ENCODE measurements around the gene LMCD1. TPM values are rescaled to one million over a fixed set of nuclear protein-coding genes. Genes with fewer than 3 reads are reported as not detected.

The LMCD1 gene
- total and polyA plus RNA-seq, 2 of the 8 experiments (the other 6 are each of a cell fraction or from before 2014, with no cell fraction given): 12.3 to 26.5 TPM

DNA sequence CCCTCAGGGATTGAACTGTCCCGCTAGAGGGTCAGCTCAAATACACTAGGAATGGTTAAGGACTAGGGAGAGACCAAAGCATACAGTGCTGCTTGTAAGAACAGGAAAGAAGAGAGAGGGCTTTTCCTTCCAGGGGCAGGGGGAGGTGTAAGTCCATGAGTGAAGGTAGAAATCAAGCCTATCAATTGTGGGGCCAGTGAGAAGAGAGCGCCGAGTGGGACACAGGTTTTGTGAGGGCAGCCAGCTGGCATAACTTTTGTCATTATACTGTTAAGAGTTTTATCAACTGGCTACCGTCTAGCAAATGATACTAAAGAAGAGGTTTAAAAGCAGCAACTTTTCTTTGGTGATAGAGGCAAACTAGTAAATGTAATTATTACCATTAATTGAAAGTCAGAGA is 45.0 kb downstream of the LMCD1 start:
- WGBS, 2 experiments (ENCODE audit: extremely low coverage in 1 of 2, insufficient coverage in 1 of 2, insufficient read length in 1 of 2, insufficient replicate concordance in 2 of 2, low coverage in 1 of 2, low lambda C conversion rate in 2 of 2, missing lambda C conversion rate in 1 of 2): 94% methylated on average over 4 of the region's 4 CpGs; no CpG with 5 or more reads in 1 of the 2 experiments
- Histone ChIP-seq H3K4ac (replicated peaks; ENCODE audit: insufficient read length, low read depth, low read length) (no peak overlapping the region), H3K79me2 (ENCODE audit: control insufficient read depth in 1 of 2, insufficient read depth in 2 of 2, low read length in 2 of 2) (no peaks in the 10 kb centered on the region), H4K20me1 (replicated peaks in 1 of 2; ENCODE audit: control insufficient read depth in 1 of 2, insufficient read depth in 2 of 2, low read length in 2 of 2) (no peaks in the 10 kb centered on the region), H3K27ac (ENCODE audit: low read depth, low read length) (no peak overlapping the region), H2BK5ac (ENCODE audit: low read depth, low read length) (no peak overlapping the region), H3K18ac (ENCODE audit: extremely low read depth, low read length) (no peak overlapping the region), H2BK120ac (replicated peaks; ENCODE audit: low read depth, low read length) (no peak overlapping the region), H3K27me3 (replicated peaks in 1 of 4; ENCODE audit: control insufficient read depth in 3 of 4, extremely low read depth in 1 of 4, insufficient read depth in 3 of 4, low read length in 3 of 4) (no peaks in the 10 kb centered on the region), H3K56ac (replicated peaks; ENCODE audit: insufficient read length, low read depth, low read length) (no peak overlapping the region), H3K9ac (replicated peaks in 1 of 4; ENCODE audit: extremely low read depth in 1 of 4, low read depth in 3 of 4, low read length in 3 of 4) (no peak overlapping the region), H2BK20ac (ENCODE audit: low read length) (no peak overlapping the region), H3K4me3 (ENCODE audit: extremely low read depth in 1 of 4, insufficient read depth in 2 of 4, low read depth in 3 of 4, low read length in 4 of 4) (no peak overlapping the region), H2AK5ac (ENCODE audit: low read depth, low read length) (no peak overlapping the region), H3K14ac (ENCODE audit: insufficient read length) (no peak overlapping the region), H3K4me2 (ENCODE audit: insufficient read depth in 1 of 2, low read depth in 2 of 2, low read length in 2 of 2) (no peak overlapping the region), H2BK12ac (ENCODE audit: low read depth, low read length) (no peak overlapping the region), H3K9me3 (ENCODE audit: insufficient read depth in 2 of 2, low read depth in 1 of 2, low read length in 1 of 2) (no peaks in the 10 kb centered on the region), H3K79me1 (ENCODE audit: low read depth, low read length) (no peaks in the 10 kb centered on the region), H2AFZ (ENCODE audit: low read length) (no peak overlapping the region), H3K23me2 (ENCODE audit: low read depth, low read length) (no peaks in the 10 kb centered on the region), H3K4me1 (replicated peaks in 1 of 4; ENCODE audit: control insufficient read depth in 3 of 4, insufficient read depth in 4 of 4, low read length in 3 of 4) (no peaks in the 10 kb centered on the region), H3K23ac (ENCODE audit: insufficient read length) (no peak overlapping the region), H4K8ac (ENCODE audit: extremely low read depth, insufficient read depth, low read length) (no peak overlapping the region), H4K5ac (ENCODE audit: insufficient read length, low read depth, low read length) (no peak overlapping the region), H4K91ac (replicated peaks; ENCODE audit: insufficient read length, low read length) (no peak overlapping the region), H2BK15ac (ENCODE audit: low read length) (no peak overlapping the region), H3K36me3 (ENCODE audit: control insufficient read depth in 2 of 4, insufficient read depth in 4 of 4, low read length in 3 of 4) (peaks cover 0 to 17% (median 4%) of the 10 kb centered on the region in 4 experiments; a peak in 5 of 8 replicates)
- ChIA-PET POLR2A (ENCODE audit: partially characterized antibody) (no interaction called here), CTCF (ENCODE audit: partially characterized antibody) (interaction anchor here (0.6 to 2.3 kb wide), 2 partner anchors 11 to 102 kb away, joined by 3 to 8 read pairs; no protein-coding TSS in a partner anchor)
- DNase-seq (ENCODE audit: low read depth in 1 of 2, low spot score in 2 of 2) (no peak), FAIRE-seq (no peak)
- no peak for TF ChIP-seq JUN (IDR thresholded peaks at IDR 0.05; ENCODE audit: low read depth, low read length)
- TF ChIP-seq POLR2A (IDR thresholded peaks at IDR 0.05; ENCODE audit: control extremely low read depth in 1 of 2, low read depth in 2 of 2, low read length in 2 of 2): no peak
- TF ChIP-seq, protein P1, sequence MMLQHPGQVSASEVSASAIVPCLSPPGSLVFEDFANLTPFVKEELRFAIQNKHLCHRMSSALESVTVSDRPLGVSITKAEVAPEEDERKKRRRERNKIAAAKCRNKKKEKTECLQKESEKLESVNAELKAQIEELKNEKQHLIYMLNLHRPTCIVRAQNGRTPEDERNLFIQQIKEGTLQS (IDR thresholded peaks at IDR 0.05; ENCODE audit: insufficient read depth, low read depth, low read length): no peak
- TF ChIP-seq CREB1 (IDR thresholded peaks at IDR 0.05): no peak
- TF ChIP-seq EGR1 (IDR thresholded peaks at IDR 0.05; ENCODE audit: borderline replicate concordance, low read depth, low read length): no peak
- TF ChIP-seq, protein P2, sequence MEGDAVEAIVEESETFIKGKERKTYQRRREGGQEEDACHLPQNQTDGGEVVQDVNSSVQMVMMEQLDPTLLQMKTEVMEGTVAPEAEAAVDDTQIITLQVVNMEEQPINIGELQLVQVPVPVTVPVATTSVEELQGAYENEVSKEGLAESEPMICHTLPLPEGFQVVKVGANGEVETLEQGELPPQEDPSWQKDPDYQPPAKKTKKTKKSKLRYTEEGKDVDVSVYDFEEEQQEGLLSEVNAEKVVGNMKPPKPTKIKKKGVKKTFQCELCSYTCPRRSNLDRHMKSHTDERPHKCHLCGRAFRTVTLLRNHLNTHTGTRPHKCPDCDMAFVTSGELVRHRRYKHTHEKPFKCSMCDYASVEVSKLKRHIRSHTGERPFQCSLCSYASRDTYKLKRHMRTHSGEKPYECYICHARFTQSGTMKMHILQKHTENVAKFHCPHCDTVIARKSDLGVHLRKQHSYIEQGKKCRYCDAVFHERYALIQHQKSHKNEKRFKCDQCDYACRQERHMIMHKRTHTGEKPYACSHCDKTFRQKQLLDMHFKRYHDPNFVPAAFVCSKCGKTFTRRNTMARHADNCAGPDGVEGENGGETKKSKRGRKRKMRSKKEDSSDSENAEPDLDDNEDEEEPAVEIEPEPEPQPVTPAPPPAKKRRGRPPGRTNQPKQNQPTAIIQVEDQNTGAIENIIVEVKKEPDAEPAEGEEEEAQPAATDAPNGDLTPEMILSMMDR (IDR thresholded peaks at IDR 0.05; ENCODE audit: control extremely low read depth in 1 of 3, insufficient read depth in 1 of 3, low read depth in 1 of 3, low read length in 3 of 3): no peak
- no peak for TF ChIP-seq SP1 (IDR thresholded peaks at IDR 0.05; ENCODE audit: low read depth, low read length)
- TF ChIP-seq SIN3A (conservative IDR thresholded peaks at IDR 0.05 in 1 of 2, IDR thresholded peaks at IDR 0.05 in 1 of 2; ENCODE audit: low read depth in 1 of 2, low read length in 2 of 2): no peak
- TF ChIP-seq CBX5 (IDR thresholded peaks at IDR 0.05; ENCODE audit: low read depth, low read length): no peak
- TF ChIP-seq BCL11A (IDR thresholded peaks at IDR 0.05; ENCODE audit: low read depth in 2 of 2, low read length in 2 of 2): no peak
- TF ChIP-seq SAP30 (IDR thresholded peaks at IDR 0.05; ENCODE audit: insufficient read depth, insufficient replicate concordance, low read length): no peak
- no peak for TF ChIP-seq HDAC6 (IDR thresholded peaks at IDR 0.05; ENCODE audit: low read depth, low read length)

Data from H1 (cell line).